Right renal pelvis (tissue), 4 donors: ENCODE measurements around the gene AKR7A3. TPM values are rescaled to one million over a fixed set of nuclear protein-coding genes. Genes with fewer than 3 reads are reported as not detected.
"Not testable (repeated sequence)": the region's sequence is repeated elsewhere in the genome, so short reads cannot be mapped to it uniquely, and the experiment has no call there.

Source experiments
- DNase-seq, 4 donors: peaks; one replicate each; pipeline ENCODE4 v3.0.0-alpha.2; 2013; ENCODE audit warnings: low read depth in 4 of 4, low spot score in 3 of 4, missing footprints in 1 of 4
- polyA plus RNA-seq, 4 donors: library from polyadenylated mRNA; unstranded; fragments of 120-200 nt; gene quantifications; one replicate each; pipeline ENCODE4 v1.2.1, GENCODE V29; 2013; ENCODE audit not compliant: insufficient read length in 4 of 4

AKR7A3 gene
- polyA plus RNA-seq, 4 donors = 1.0 to 1.3 (median 1.1) TPM

- no peak for DNase-seq
These were observed 11.6 kb upstream of the AKR7A3 start for GRCh38 chr1:19300211-19300610.

- DNase-seq = no peak
These were observed 6.1 kb upstream of the AKR7A3 start for GRCh38 chr1:19294638-19295037.

- DNase-seq = no peak
These were observed 674 bp upstream of the AKR7A3 start for GRCh38 chr1:19289244-19289643.

- DNase-seq = no peak
These were observed 959 bp downstream of the AKR7A3 start for GRCh38 chr1:19287436-19288185.

GRCh38 chr1:19285807-19286206, 2.8 kb downstream of the AKR7A3 start:
- DNase-seq = not testable (repeated sequence)

- DNase-seq = not testable (repeated sequence)
These were observed 3.2 kb downstream of the AKR7A3 start for GRCh38 chr1:19285366-19285765.

GRCh38 chr1:19284881-19285280, 3.7 kb downstream of the AKR7A3 start:
- DNase-seq = no peak

- no peak for DNase-seq
These were observed 4.7 kb downstream of the AKR7A3 start for GRCh38 chr1:19283891-19284290.

GRCh38 chr1:19274636-19275035, 13.9 kb downstream of the AKR7A3 start:
- DNase-seq = no peak

- DNase-seq = not testable (repeated sequence)
These were observed 14.6 kb downstream of the AKR7A3 start for GRCh38 chr1:19273844-19274531.

- no peak for DNase-seq
These were observed 15.3 kb downstream of the AKR7A3 start for GRCh38 chr1:19273106-19273843.

GRCh38 chr1:19272064-19272463, 16.5 kb downstream of the AKR7A3 start:
- no peak for DNase-seq

GRCh38 chr1:19270343-19270730, 18.2 kb downstream of the AKR7A3 start:
- not testable (repeated sequence) for DNase-seq

- not testable (repeated sequence) for DNase-seq
These were observed 18.9 kb downstream of the AKR7A3 start for GRCh38 chr1:19269427-19270342.

GRCh38 chr1:19268445-19268844, 20.1 kb downstream of the AKR7A3 start:
- DNase-seq = no peak

GRCh38 chr1:19262744-19263143, 25.8 kb downstream of the AKR7A3 start:
- DNase-seq = no peak

- no peak for DNase-seq
These were observed 26.5 kb downstream of the AKR7A3 start for GRCh38 chr1:19262047-19262446.

- no peak for DNase-seq
These were observed 28.1 kb downstream of the AKR7A3 start for GRCh38 chr1:19260211-19261138.

- no peak for DNase-seq
These were observed 30.2 kb downstream of the AKR7A3 start for GRCh38 chr1:19258353-19258752.
